NB4 (cell line): ENCODE data around the gene SPINK1.

Source experiments
- MYC ChIP-seq: IDR thresholded peaks from 2 replicates; pipeline ENCODE4 v1.6.1; 2011; ENCODE audit warnings: low read depth, low read length
- POLR2A ChIP-seq: IDR thresholded peaks from 2 replicates; pipeline ENCODE4 v1.6.1; 2011; ENCODE audit warnings: mild to moderate bottlenecking; ENCODE audit not compliant: insufficient read length; ENCODE audit errors: extremely low read depth
- TF ChIP-seq, protein P1 (sequence below): IDR thresholded peaks from one replicate; pipeline ENCODE4 v1.5.1; 2012; ENCODE audit warnings: low read depth, low read length
- TF ChIP-seq, protein P2 (sequence below): IDR thresholded peaks from 2 replicates; pipeline ENCODE4 v1.6.1; 2011; ENCODE audit warnings: low read depth, low read length

DNA sequence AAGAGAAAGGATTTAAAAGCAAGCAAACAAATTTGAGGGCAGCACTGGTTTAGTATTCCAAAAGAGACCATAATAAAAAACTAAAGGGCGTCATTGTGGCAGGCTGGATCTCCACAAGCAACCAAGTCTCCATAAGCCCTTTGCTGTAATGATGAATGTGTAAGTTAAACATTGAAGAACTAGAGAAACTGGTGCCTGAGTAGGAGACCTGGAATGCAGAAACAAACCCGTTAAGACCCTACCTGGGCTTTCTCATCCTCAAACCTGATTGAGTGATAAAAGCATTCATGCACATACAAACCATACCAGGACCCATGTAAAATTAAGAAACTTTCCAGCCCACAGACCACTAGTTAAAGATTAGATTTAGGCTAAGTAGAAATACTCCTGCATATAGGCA, 45.2 kb upstream of the SPINK1 start:
- TF ChIP-seq POLR2A (no peak), MYC (no peak)
- TF ChIP-seq, protein P1, sequence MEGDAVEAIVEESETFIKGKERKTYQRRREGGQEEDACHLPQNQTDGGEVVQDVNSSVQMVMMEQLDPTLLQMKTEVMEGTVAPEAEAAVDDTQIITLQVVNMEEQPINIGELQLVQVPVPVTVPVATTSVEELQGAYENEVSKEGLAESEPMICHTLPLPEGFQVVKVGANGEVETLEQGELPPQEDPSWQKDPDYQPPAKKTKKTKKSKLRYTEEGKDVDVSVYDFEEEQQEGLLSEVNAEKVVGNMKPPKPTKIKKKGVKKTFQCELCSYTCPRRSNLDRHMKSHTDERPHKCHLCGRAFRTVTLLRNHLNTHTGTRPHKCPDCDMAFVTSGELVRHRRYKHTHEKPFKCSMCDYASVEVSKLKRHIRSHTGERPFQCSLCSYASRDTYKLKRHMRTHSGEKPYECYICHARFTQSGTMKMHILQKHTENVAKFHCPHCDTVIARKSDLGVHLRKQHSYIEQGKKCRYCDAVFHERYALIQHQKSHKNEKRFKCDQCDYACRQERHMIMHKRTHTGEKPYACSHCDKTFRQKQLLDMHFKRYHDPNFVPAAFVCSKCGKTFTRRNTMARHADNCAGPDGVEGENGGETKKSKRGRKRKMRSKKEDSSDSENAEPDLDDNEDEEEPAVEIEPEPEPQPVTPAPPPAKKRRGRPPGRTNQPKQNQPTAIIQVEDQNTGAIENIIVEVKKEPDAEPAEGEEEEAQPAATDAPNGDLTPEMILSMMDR, result no peak
- TF ChIP-seq, protein P2, sequence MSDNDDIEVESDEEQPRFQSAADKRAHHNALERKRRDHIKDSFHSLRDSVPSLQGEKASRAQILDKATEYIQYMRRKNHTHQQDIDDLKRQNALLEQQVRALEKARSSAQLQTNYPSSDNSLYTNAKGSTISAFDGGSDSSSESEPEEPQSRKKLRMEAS, result no peak
